T-helper 17 cell (primary cell): Measurements from ENCODE around the gene RBFOX1. TPM values are rescaled to one million over a fixed set of nuclear protein-coding genes. Genes with fewer than 3 reads are reported as not detected.

Experiments
- ATAC-seq: fragments of 150-1000 bp; cut with Tn5 transposase; 2 replicates; pipeline ENCODE4 v1.10.0; 2021; ENCODE audit warnings: mild to moderate bottlenecking, moderate library complexity
- DNase-seq, 3 donors: peaks; one replicate each; pipeline versions ENCODE4 v3.0.0 to v3.0.0-alpha.2; 2020 to 2021
- H3K9me3 ChIP-seq: one replicate; pipeline ENCODE4 v1.7.0; 2013; ENCODE audit warnings: low read length, mild to moderate bottlenecking; ENCODE audit not compliant: control insufficient read depth, poor library complexity, severe bottlenecking
- H3K27ac Mint-ChIP-seq: one replicate; pipeline ENCODE4 v1.8.0; 2022; ENCODE audit warnings: mild to moderate bottlenecking, moderate library complexity, mixed read lengths
- H3K27me3 Mint-ChIP-seq: one replicate; pipeline ENCODE4 v1.8.0; 2022; ENCODE audit warnings: mixed read lengths
- H3K36me3 Mint-ChIP-seq: one replicate; pipeline ENCODE4 v1.8.0; 2022; ENCODE audit warnings: low read depth, mixed read lengths
- H3K4me1 Mint-ChIP-seq: one replicate; pipeline ENCODE4 v1.8.0; 2022; ENCODE audit warnings: mild to moderate bottlenecking, mixed read lengths
- H3K4me3 Mint-ChIP-seq: one replicate; pipeline ENCODE4 v1.8.0; 2022; ENCODE audit warnings: mild to moderate bottlenecking, moderate library complexity, mixed read lengths
- total RNA-seq, 4 donors: library from RNA in 2 of 4; stranded (reverse) in 2 of 4; gene quantifications; one replicate each; pipeline ENCODE4 v1.2.3 and lab custom pipeline; 2022 to 2026

The RBFOX1 gene
- total RNA-seq, 2 donors from 2014 or later, result not detected

GRCh38 chr16:7340938-7341337, 8.3 kb downstream of the RBFOX1 start:
- no peak overlapping the region for H3K27ac Mint-ChIP-seq
- no peak for ATAC-seq

GRCh38 chr16:7342598-7342997, 10.0 kb downstream of the RBFOX1 start:
- DNase-seq (no peak), ATAC-seq (no peak)
- Mint-ChIP-seq H3K36me3 (no peaks in the 10 kb centered on the region), H3K27me3 (no peaks in the 10 kb centered on the region), H3K4me3 (no peak overlapping the region), H3K4me1 (no peaks in the 10 kb centered on the region), H3K27ac (no peak overlapping the region)
- H3K9me3 ChIP-seq, result no peaks in the 10 kb centered on the region

More at GRCh38 chr16:7340938-7341337, 8.3 kb downstream of the RBFOX1 start:
- H3K4me1 Mint-ChIP-seq, result no peaks in the 10 kb centered on the region
- H3K9me3 ChIP-seq, result no peaks in the 10 kb centered on the region
- no peaks in the 10 kb centered on the region for H3K36me3 Mint-ChIP-seq
- no peak overlapping the region for H3K4me3 Mint-ChIP-seq
- no peak for DNase-seq
- H3K27me3 Mint-ChIP-seq, result no peaks in the 10 kb centered on the region

GRCh38 chr16:7343243-7343642, 10.6 kb downstream of the RBFOX1 start:
- no peak overlapping the region for H3K4me3 Mint-ChIP-seq
- H3K9me3 ChIP-seq, result no peaks in the 10 kb centered on the region
- no peak for DNase-seq
- no peaks in the 10 kb centered on the region for H3K36me3 Mint-ChIP-seq
- no peaks in the 10 kb centered on the region for H3K4me1 Mint-ChIP-seq
- H3K27ac Mint-ChIP-seq, result no peak overlapping the region
- ATAC-seq, result no peak
- H3K27me3 Mint-ChIP-seq, result no peaks in the 10 kb centered on the region

- H3K9me3 ChIP-seq, result no peaks in the 10 kb centered on the region
- ATAC-seq (no peak), DNase-seq (no peak)
- H3K27me3 Mint-ChIP-seq, result no peaks in the 10 kb centered on the region
- no peak overlapping the region for H3K27ac Mint-ChIP-seq
- H3K4me3 Mint-ChIP-seq, result no peak overlapping the region
- H3K4me1 Mint-ChIP-seq, result no peaks in the 10 kb centered on the region
- H3K36me3 Mint-ChIP-seq, result no peaks in the 10 kb centered on the region
Measured at GRCh38 chr16:7344830-7345780, 12.5 kb downstream of the RBFOX1 start.

GRCh38 chr16:7350806-7351205, 18.2 kb downstream of the RBFOX1 start:
- DNase-seq, result no peak
- no peaks in the 10 kb centered on the region for H3K4me1 Mint-ChIP-seq
- no peaks in the 10 kb centered on the region for H3K9me3 ChIP-seq
- H3K36me3 Mint-ChIP-seq, result no peaks in the 10 kb centered on the region
- H3K4me3 Mint-ChIP-seq, result no peak overlapping the region
- H3K27ac Mint-ChIP-seq, result no peak overlapping the region
- ATAC-seq, result no peak
- H3K27me3 Mint-ChIP-seq, result no peaks in the 10 kb centered on the region

- no peaks in the 10 kb centered on the region for H3K27me3 Mint-ChIP-seq
- DNase-seq, result no peak
- H3K9me3 ChIP-seq, result no peaks in the 10 kb centered on the region
- H3K27ac Mint-ChIP-seq, result no peak overlapping the region
- H3K36me3 Mint-ChIP-seq, result no peaks in the 10 kb centered on the region
- H3K4me3 Mint-ChIP-seq, result no peak overlapping the region
- ATAC-seq, result no peak
- H3K4me1 Mint-ChIP-seq, result no peaks in the 10 kb centered on the region
Measured at GRCh38 chr16:7351610-7352510, 19.2 kb downstream of the RBFOX1 start.

- no peaks in the 10 kb centered on the region for H3K27me3 Mint-ChIP-seq
- no peaks in the 10 kb centered on the region for H3K36me3 Mint-ChIP-seq
- H3K4me3 Mint-ChIP-seq, result no peak overlapping the region
Measured at GRCh38 chr16:7355758-7356157, 23.1 kb downstream of the RBFOX1 start.

GRCh38 chr16:7361416-7362129, 28.9 kb downstream of the RBFOX1 start:
- H3K4me3 Mint-ChIP-seq, result no peak overlapping the region
- ATAC-seq (no peak), DNase-seq (no peak)
- no peaks in the 10 kb centered on the region for H3K27me3 Mint-ChIP-seq
- H3K9me3 ChIP-seq, result no peaks in the 10 kb centered on the region
- H3K4me1 Mint-ChIP-seq, result no peaks in the 10 kb centered on the region
- no peak overlapping the region for H3K27ac Mint-ChIP-seq
- H3K36me3 Mint-ChIP-seq, result no peaks in the 10 kb centered on the region

More at GRCh38 chr16:7355758-7356157, 23.1 kb downstream of the RBFOX1 start:
- no peak for DNase-seq
- H3K9me3 ChIP-seq, result no peaks in the 10 kb centered on the region
- Mint-ChIP-seq H3K4me1 (no peaks in the 10 kb centered on the region), H3K27ac (no peak overlapping the region)
- ATAC-seq, result no peak

GRCh38 chr16:7362231-7362630, 29.6 kb downstream of the RBFOX1 start:
- H3K36me3 Mint-ChIP-seq, result no peaks in the 10 kb centered on the region
- H3K4me3 Mint-ChIP-seq, result no peak overlapping the region
- H3K9me3 ChIP-seq, result no peaks in the 10 kb centered on the region
- no peak overlapping the region for H3K27ac Mint-ChIP-seq
- ATAC-seq (no peak), DNase-seq (no peak)
- no peaks in the 10 kb centered on the region for H3K4me1 Mint-ChIP-seq
- H3K27me3 Mint-ChIP-seq, result no peaks in the 10 kb centered on the region

- H3K27ac Mint-ChIP-seq, result no peak overlapping the region
- no peak overlapping the region for H3K4me3 Mint-ChIP-seq
- no peaks in the 10 kb centered on the region for H3K36me3 Mint-ChIP-seq
- H3K4me1 Mint-ChIP-seq, result no peaks in the 10 kb centered on the region
- ATAC-seq, result no peak
- H3K9me3 ChIP-seq, result no peaks in the 10 kb centered on the region
- DNase-seq, result no peak
- no peaks in the 10 kb centered on the region for H3K27me3 Mint-ChIP-seq
Measured at GRCh38 chr16:7363422-7364417, 31.1 kb downstream of the RBFOX1 start.

- no peak for ATAC-seq
- Mint-ChIP-seq H3K4me3 (no peak overlapping the region), H3K4me1 (no peaks in the 10 kb centered on the region), H3K27ac (no peak overlapping the region), H3K27me3 (no peaks in the 10 kb centered on the region), H3K36me3 (no peaks in the 10 kb centered on the region)
- no peak for DNase-seq
- H3K9me3 ChIP-seq, result no peaks in the 10 kb centered on the region
Measured at GRCh38 chr16:7366041-7366440, 33.4 kb downstream of the RBFOX1 start.
